Neural cell (in vitro differentiated cells): Measurements from ENCODE around the gene CTCF. TPM values are rescaled to one million over a fixed set of nuclear protein-coding genes. Genes with fewer than 3 reads are reported as not detected.

Source experiments
- H2AFZ ChIP-seq: fragments of 200-600, 300-800 bp; sonication (generic), shearing (Covaris generic); 2 replicates; pipeline ENCODE4 v1.6.0; 2014; ENCODE audit warnings: low read depth, mild to moderate bottlenecking, antibody characterized with exemption, low read length, moderate library complexity
- H3F3A ChIP-seq: fragments of 200-600 bp; shearing (Covaris generic); 2 replicates; pipeline ENCODE4 v1.6.1; 2016; ENCODE audit warnings: mild to moderate bottlenecking, moderate library complexity, mixed read lengths, antibody characterized with exemption, low read length; ENCODE audit not compliant: insufficient read depth, poor library complexity, severe bottlenecking
- H3K27ac ChIP-seq: fragments of 200-600, 300-800 bp; sonication (generic), shearing (Covaris generic); 2 replicates; pipeline ENCODE4 v1.5.1; 2014; ENCODE audit warnings: mild to moderate bottlenecking, low read length, moderate library complexity
- H3K27me3 ChIP-seq: fragments of 300-800, 200-600 bp; sonication (generic), shearing (Covaris generic); 2 replicates; pipeline ENCODE4 v1.6.0; 2014; ENCODE audit warnings: mild to moderate bottlenecking, low read depth, low read length, moderate library complexity; ENCODE audit not compliant: insufficient read depth
- H3K36me3 ChIP-seq: fragments of 300-800, 200-600 bp; sonication (generic), shearing (Covaris generic); 2 replicates; pipeline ENCODE4 v1.5.1; 2014; ENCODE audit warnings: mild to moderate bottlenecking, antibody characterized with exemption, low read length, moderate library complexity; ENCODE audit not compliant: insufficient read depth
- H3K4me2 ChIP-seq: fragments of 300-800, 200-600 bp; sonication (generic), shearing (Covaris generic); 2 replicates; pipeline ENCODE4 v1.6.0; 2014; ENCODE audit warnings: mild to moderate bottlenecking, low read length
- H3K4me3 ChIP-seq: fragments of 300-800, 200-600 bp; sonication (generic), shearing (Covaris generic); 2 replicates; pipeline ENCODE4 v1.5.1; 2014; ENCODE audit warnings: mild to moderate bottlenecking, low read length, moderate library complexity
- H3K79me2 ChIP-seq: fragments of 200-600 bp; shearing (Covaris generic); replicated peaks from 2 replicates; pipeline ENCODE4 v1.6.0; 2014; ENCODE audit warnings: mild to moderate bottlenecking, low read length, moderate library complexity; ENCODE audit not compliant: insufficient read depth
- H3K9ac ChIP-seq: fragments of 300-800, 200-600 bp; sonication (generic), shearing (Covaris generic); 2 replicates; pipeline ENCODE4 v1.6.1; 2016; ENCODE audit warnings: mild to moderate bottlenecking, low read length, mixed read lengths
- H3K9me2 ChIP-seq: fragments of 200-600 bp; shearing (Covaris generic); 2 replicates; pipeline ENCODE4 v1.6.1; 2016; ENCODE audit warnings: mild to moderate bottlenecking, low read length, mixed read lengths; ENCODE audit not compliant: insufficient read depth
- H3K9me3 ChIP-seq: fragments of 200-600, 300-800 bp; sonication (generic), shearing (Covaris generic); 2 replicates; pipeline ENCODE4 v1.6.1; 2016; ENCODE audit warnings: mild to moderate bottlenecking, mixed run types, low read length, moderate library complexity, mixed read lengths
- H4K20me1 ChIP-seq: fragments of 200-600 bp; shearing (Covaris generic); 2 replicates; pipeline ENCODE4 v1.6.1; 2016; ENCODE audit warnings: mild to moderate bottlenecking, mixed run types; ENCODE audit not compliant: insufficient read depth
- EP300 ChIP-seq: fragments of 450-650 bp; conservative IDR thresholded peaks from 2 replicates; pipeline ENCODE4 v1.6.1; 2014; ENCODE audit warnings: antibody characterized with exemption, mild to moderate bottlenecking, moderate library complexity; ENCODE audit not compliant: poor library complexity, severe bottlenecking
- EZH2 ChIP-seq: fragments of 200-600, 300-800 bp; shearing (Covaris generic), sonication (generic); IDR thresholded peaks from 2 replicates; pipeline ENCODE4 v1.6.1; 2014; ENCODE audit warnings: antibody characterized with exemption, low read length, borderline replicate concordance, mild to moderate bottlenecking; ENCODE audit not compliant: insufficient read depth, poor library complexity, severe bottlenecking
- MXI1 ChIP-seq: fragments of 450-650 bp; conservative IDR thresholded peaks from 2 replicates; pipeline ENCODE4 v1.6.1; 2014; ENCODE audit warnings: antibody characterized with exemption, mild to moderate bottlenecking; ENCODE audit not compliant: poor library complexity, severe bottlenecking
- POLR2AphosphoS5 ChIP-seq: IDR thresholded peaks from 2 replicates; pipeline ENCODE4 v1.6.1; 2012
- RAD21 ChIP-seq: fragments of 450-650 bp; conservative IDR thresholded peaks from 2 replicates; pipeline ENCODE4 v1.6.1; 2014; ENCODE audit warnings: antibody characterized with exemption, mild to moderate bottlenecking, moderate library complexity
- SMC3 ChIP-seq: fragments of 450-650 bp; conservative IDR thresholded peaks from 2 replicates; pipeline ENCODE4 v1.6.1; 2014; ENCODE audit warnings: antibody characterized with exemption, mild to moderate bottlenecking, moderate library complexity; ENCODE audit not compliant: poor library complexity
- TAF1 ChIP-seq: IDR thresholded peaks from 2 replicates; pipeline ENCODE4 v1.6.1; 2012; ENCODE audit warnings: low read depth
- polyA plus RNA-seq: library from polyadenylated mRNA; depleted of rRNA; stranded (reverse); fragments of >200 nt; gene quantifications from 2 replicates; pipeline ENCODE4 v1.2.3, GENCODE V29; 2014
- TF ChIP-seq, protein P1 (sequence below): fragments of 450-650 bp; IDR thresholded peaks from 2 replicates; pipeline ENCODE4 v1.5.1; 2014; ENCODE audit warnings: antibody characterized with exemption, mild to moderate bottlenecking, moderate library complexity; ENCODE audit not compliant: poor library complexity, severe bottlenecking
- TF ChIP-seq, protein P2 (sequence below): IDR thresholded peaks from 2 replicates; pipeline ENCODE4 v1.6.1; 2012; ENCODE audit warnings: borderline replicate concordance

CTCF gene
- polyA plus RNA-seq, 1 donor from 2014 or later, result 42.8 TPM

DNA sequence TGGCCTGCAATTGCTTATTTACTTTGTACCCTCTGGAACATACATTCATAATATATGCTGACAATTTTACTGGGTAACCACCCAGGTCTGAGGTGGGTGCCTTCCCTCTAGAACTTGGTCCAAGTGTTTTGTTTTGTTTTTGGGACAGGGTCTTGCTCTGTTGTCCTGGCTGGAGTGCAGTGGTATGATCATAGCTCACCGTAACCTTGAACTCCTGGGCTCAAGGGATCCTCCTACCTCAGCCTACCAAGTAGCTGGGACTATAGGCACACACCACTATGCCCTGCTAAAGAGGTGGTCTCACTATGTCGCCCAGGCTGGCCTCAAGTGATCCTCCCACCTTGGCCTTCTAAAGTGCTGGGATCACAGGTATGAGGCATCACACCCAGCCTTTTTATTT is 11.2 kb upstream of the CTCF start:
- H3F3A ChIP-seq, result no peaks in the 10 kb centered on the region
- H2AFZ ChIP-seq, result no peak overlapping the region
- no peaks in the 10 kb centered on the region for H4K20me1 ChIP-seq
- no peak for TF ChIP-seq MXI1
- TF ChIP-seq RAD21, result no peak
- TF ChIP-seq EZH2, result no peak
- TF ChIP-seq SMC3, result no peak
- no peak for TF ChIP-seq TAF1
- no peak for TF ChIP-seq POLR2AphosphoS5
- TF ChIP-seq, protein P1, sequence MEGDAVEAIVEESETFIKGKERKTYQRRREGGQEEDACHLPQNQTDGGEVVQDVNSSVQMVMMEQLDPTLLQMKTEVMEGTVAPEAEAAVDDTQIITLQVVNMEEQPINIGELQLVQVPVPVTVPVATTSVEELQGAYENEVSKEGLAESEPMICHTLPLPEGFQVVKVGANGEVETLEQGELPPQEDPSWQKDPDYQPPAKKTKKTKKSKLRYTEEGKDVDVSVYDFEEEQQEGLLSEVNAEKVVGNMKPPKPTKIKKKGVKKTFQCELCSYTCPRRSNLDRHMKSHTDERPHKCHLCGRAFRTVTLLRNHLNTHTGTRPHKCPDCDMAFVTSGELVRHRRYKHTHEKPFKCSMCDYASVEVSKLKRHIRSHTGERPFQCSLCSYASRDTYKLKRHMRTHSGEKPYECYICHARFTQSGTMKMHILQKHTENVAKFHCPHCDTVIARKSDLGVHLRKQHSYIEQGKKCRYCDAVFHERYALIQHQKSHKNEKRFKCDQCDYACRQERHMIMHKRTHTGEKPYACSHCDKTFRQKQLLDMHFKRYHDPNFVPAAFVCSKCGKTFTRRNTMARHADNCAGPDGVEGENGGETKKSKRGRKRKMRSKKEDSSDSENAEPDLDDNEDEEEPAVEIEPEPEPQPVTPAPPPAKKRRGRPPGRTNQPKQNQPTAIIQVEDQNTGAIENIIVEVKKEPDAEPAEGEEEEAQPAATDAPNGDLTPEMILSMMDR, result no peak
- no peak for TF ChIP-seq EP300
- TF ChIP-seq, protein P2, sequence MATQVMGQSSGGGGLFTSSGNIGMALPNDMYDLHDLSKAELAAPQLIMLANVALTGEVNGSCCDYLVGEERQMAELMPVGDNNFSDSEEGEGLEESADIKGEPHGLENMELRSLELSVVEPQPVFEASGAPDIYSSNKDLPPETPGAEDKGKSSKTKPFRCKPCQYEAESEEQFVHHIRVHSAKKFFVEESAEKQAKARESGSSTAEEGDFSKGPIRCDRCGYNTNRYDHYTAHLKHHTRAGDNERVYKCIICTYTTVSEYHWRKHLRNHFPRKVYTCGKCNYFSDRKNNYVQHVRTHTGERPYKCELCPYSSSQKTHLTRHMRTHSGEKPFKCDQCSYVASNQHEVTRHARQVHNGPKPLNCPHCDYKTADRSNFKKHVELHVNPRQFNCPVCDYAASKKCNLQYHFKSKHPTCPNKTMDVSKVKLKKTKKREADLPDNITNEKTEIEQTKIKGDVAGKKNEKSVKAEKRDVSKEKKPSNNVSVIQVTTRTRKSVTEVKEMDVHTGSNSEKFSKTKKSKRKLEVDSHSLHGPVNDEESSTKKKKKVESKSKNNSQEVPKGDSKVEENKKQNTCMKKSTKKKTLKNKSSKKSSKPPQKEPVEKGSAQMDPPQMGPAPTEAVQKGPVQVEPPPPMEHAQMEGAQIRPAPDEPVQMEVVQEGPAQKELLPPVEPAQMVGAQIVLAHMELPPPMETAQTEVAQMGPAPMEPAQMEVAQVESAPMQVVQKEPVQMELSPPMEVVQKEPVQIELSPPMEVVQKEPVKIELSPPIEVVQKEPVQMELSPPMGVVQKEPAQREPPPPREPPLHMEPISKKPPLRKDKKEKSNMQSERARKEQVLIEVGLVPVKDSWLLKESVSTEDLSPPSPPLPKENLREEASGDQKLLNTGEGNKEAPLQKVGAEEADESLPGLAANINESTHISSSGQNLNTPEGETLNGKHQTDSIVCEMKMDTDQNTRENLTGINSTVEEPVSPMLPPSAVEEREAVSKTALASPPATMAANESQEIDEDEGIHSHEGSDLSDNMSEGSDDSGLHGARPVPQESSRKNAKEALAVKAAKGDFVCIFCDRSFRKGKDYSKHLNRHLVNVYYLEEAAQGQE, result no peak
- H3K79me2 ChIP-seq, result peaks cover 3% of the 10 kb centered on the region
- H3K4me3 ChIP-seq, result no peak overlapping the region
- no peaks in the 10 kb centered on the region for H3K27me3 ChIP-seq
- H3K27ac ChIP-seq, result no peak overlapping the region
- no peak overlapping the region for H3K9ac ChIP-seq
- H3K9me2 ChIP-seq, result no peaks in the 10 kb centered on the region
- H3K36me3 ChIP-seq, result peaks cover 6% of the 10 kb centered on the region
- H3K4me2 ChIP-seq, result no peak overlapping the region
- no peaks in the 10 kb centered on the region for H3K9me3 ChIP-seq

DNA sequence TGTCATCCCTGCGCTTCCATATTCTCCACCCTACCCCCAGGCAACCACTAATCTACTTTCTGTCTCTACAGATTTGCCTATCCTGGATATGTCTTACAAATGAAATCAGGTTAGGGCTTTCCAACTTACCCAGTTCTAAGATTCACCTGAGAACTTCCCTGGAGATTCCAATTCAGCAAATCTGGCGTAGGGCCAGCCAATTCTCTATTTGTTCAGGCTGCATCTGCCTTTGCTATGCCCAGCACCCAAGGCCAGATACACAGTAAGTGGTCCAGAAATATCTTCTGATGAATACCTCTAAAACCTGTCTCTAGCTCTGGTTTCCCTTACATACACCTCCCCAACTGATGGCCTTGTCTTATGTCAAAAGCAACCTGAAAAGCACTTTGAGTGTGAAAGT is 10.4 kb upstream of the CTCF start:
- Histone ChIP-seq H3K27me3 (no peaks in the 10 kb centered on the region), H3K9me3 (no peaks in the 10 kb centered on the region), H3K9ac (no peak overlapping the region), H3K4me3 (no peak overlapping the region), H3K4me2 (no peak overlapping the region), H3K36me3 (peaks cover 6% of the 10 kb centered on the region), H3K79me2 (peaks cover 4% of the 10 kb centered on the region), H3K27ac (no peak overlapping the region), H2AFZ (no peak overlapping the region), H4K20me1 (no peaks in the 10 kb centered on the region), H3K9me2 (no peaks in the 10 kb centered on the region), H3F3A (no peaks in the 10 kb centered on the region)
- TF ChIP-seq EZH2 (no peak), MXI1 (no peak), EP300 (no peak), TAF1 (no peak), SMC3 (no peak), RAD21 (no peak), POLR2AphosphoS5 (no peak)
- TF ChIP-seq, protein P2, result no peak
- TF ChIP-seq, protein P1, result no peak
